Activated CD8-positive, alpha-beta T cell treated with anti-CD3 and anti-CD28 coated beads for 36 hours (primary cell): Measurements from ENCODE around the gene RNF157. TPM values are rescaled to one million over a fixed set of nuclear protein-coding genes. Genes with fewer than 3 reads are reported as not detected.

Experiments used
- ATAC-seq: fragments of 200-7000 bp; cut with Tn5 transposase; one replicate; pipeline ENCODE4 v1.10.0; 2021; ENCODE audit warnings: mild to moderate bottlenecking, moderate library complexity
- CTCF ChIA-PET: fragments of 350-600 bp; sonication (Branson Sonifier 250); formaldehyde crosslinking; loops from one replicate; lab custom pipeline; 2021; ENCODE audit warnings: antibody characterized with exemption; lab: Charles Lee
- POLR2A ChIA-PET: fragments of 350-600 bp; sonication (Branson Sonifier 250); formaldehyde crosslinking; loops from one replicate; lab custom pipeline; 2021; ENCODE audit warnings: antibody characterized with exemption; lab: Charles Lee
- DNase-seq: peaks from one replicate; pipeline ENCODE4 v3.0.0-alpha.2; 2020
- H3K27ac Mint-ChIP-seq: one replicate; pipeline ENCODE4 v1.8.0; 2021; ENCODE audit warnings: mild to moderate bottlenecking, mixed read lengths
- H3K27me3 Mint-ChIP-seq: one replicate; pipeline ENCODE4 v1.8.0; 2021; ENCODE audit warnings: mixed read lengths
- H3K36me3 Mint-ChIP-seq: one replicate; pipeline ENCODE4 v1.8.0; 2021; ENCODE audit warnings: low read depth, mixed read lengths
- H3K4me1 Mint-ChIP-seq: one replicate; pipeline ENCODE4 v1.8.0; 2021; ENCODE audit warnings: low read depth, mixed read lengths
- H3K4me3 Mint-ChIP-seq: one replicate; pipeline ENCODE4 v1.8.0; 2021; ENCODE audit warnings: mild to moderate bottlenecking, moderate library complexity, mixed read lengths
- H3K9me3 Mint-ChIP-seq: one replicate; pipeline ENCODE4 v1.8.0; 2021; ENCODE audit warnings: mixed read lengths
- CTCF ChIP-seq: fragments of 200-600 bp; IDR thresholded peaks from one replicate; pipeline ENCODE4 v1.8.0; 2022; ENCODE audit warnings: antibody characterized with exemption, mild to moderate bottlenecking
- intact Hi-C: fragments of 100-400 bp; cut with micrococcal nuclease; formaldehyde crosslinking; loops from one replicate; pipeline ENCODE4 v1.10.0; 2022
- total RNA-seq, 2 experiments: library from RNA; stranded (reverse); gene quantifications; one replicate each; pipeline ENCODE4 v1.2.3, GENCODE V29; 2021

RNF157 gene
- total RNA-seq, 2 experiments from 2014 or later: 37.2 to 44.5 TPM

GRCh38 chr17:76276069-76276431, 35.8 kb upstream of the RNF157 start:
- ATAC-seq (no peak), DNase-seq (peak; percentile 23)
- H3K4me3 Mint-ChIP-seq: no peak overlapping the region
- H3K9me3 Mint-ChIP-seq: no peaks in the 10 kb centered on the region
- peak overlapping the region; percentile 79 for H3K27ac Mint-ChIP-seq
- no peak for TF ChIP-seq CTCF
- H3K36me3 Mint-ChIP-seq: peaks cover 8% of the 10 kb centered on the region
- H3K4me1 Mint-ChIP-seq: peaks cover 42% of the 10 kb centered on the region
- intact Hi-C loops: no loop called here
- ChIA-PET POLR2A (interaction anchor here (0.7 to 28.3 kb wide), 5 partner anchors 9 to 149 kb away, joined by 3 to 960 read pairs (median 13); partner anchors contain the start of genes RNF157 and UBALD2), CTCF (interaction anchor here (0.7 to 5.0 kb wide), 4 partner anchors 23 to 262 kb away, joined by 3 to 84 read pairs (median 21); no protein-coding TSS in a partner anchor)
- H3K27me3 Mint-ChIP-seq: no peaks in the 10 kb centered on the region

GRCh38 chr17:76275382-76276068, 35.2 kb upstream of the RNF157 start:
- Mint-ChIP-seq H3K36me3 (peaks cover 13% of the 10 kb centered on the region), H3K4me1 (peaks cover 42% of the 10 kb centered on the region), H3K27ac (no peak overlapping the region), H3K4me3 (no peak overlapping the region), H3K9me3 (no peaks in the 10 kb centered on the region), H3K27me3 (no peaks in the 10 kb centered on the region)
- no peak for ATAC-seq
- DNase-seq: no peak
- CTCF ChIA-PET: interaction anchor here (0.7 to 5.0 kb wide), 7 partner anchors 23 to 261 kb away, joined by 3 to 84 read pairs (median 5); no protein-coding TSS in a partner anchor
- no peak for TF ChIP-seq CTCF
- POLR2A ChIA-PET: interaction anchor here (0.7 to 28.3 kb wide), 8 partner anchors 9 to 149 kb away, joined by 3 to 960 read pairs (median 8); partner anchors contain the start of genes FOXJ1, RNF157 and UBALD2
- intact Hi-C loops: no loop called here

GRCh38 chr17:76274112-76274956, 34.0 kb upstream of the RNF157 start:
- Mint-ChIP-seq H3K9me3 (no peaks in the 10 kb centered on the region), H3K4me3 (no peak overlapping the region), H3K27ac (peak overlapping the region; percentile 99), H3K36me3 (peaks cover 21% of the 10 kb centered on the region), H3K27me3 (no peaks in the 10 kb centered on the region), H3K4me1 (peaks cover 47% of the 10 kb centered on the region)
- DNase-seq (peak; percentile 17), ATAC-seq (no peak)
- CTCF ChIA-PET: interaction anchor here (1.0 to 5.0 kb wide), 13 partner anchors 10 to 260 kb away, joined by 3 to 84 read pairs (median 4); partner anchors contain the start of gene FOXJ1
- intact Hi-C loops: no loop called here
- POLR2A ChIA-PET: interaction anchor here (0.6 to 28.3 kb wide), 20 partner anchors 7 to 204 kb away, joined by 3 to 960 read pairs (median 3); partner anchors contain the start of genes EXOC7, FOXJ1, GALR2 and RNF157
- TF ChIP-seq CTCF: no peak

- no peak for ATAC-seq
- peaks cover 29% of the 10 kb centered on the region for H3K36me3 Mint-ChIP-seq
- peak; percentile 28 for DNase-seq
- ChIA-PET CTCF (interaction anchor here (1.0 to 5.0 kb wide), 11 partner anchors 9 to 259 kb away, joined by 3 to 84 read pairs (median 4); partner anchors contain the start of gene FOXJ1), POLR2A (interaction anchor here (0.6 to 28.3 kb wide), 18 partner anchors 22 to 203 kb away, joined by 3 to 960 read pairs (median 4); partner anchors contain the start of genes EXOC7, GALR2, RNF157 and SPHK1)
- no peaks in the 10 kb centered on the region for H3K27me3 Mint-ChIP-seq
- intact Hi-C loops: no loop called here
- peak overlapping the region; percentile 99 for H3K27ac Mint-ChIP-seq
- peak overlapping the region; percentile 96 for H3K4me3 Mint-ChIP-seq
- peaks cover 50% of the 10 kb centered on the region for H3K4me1 Mint-ChIP-seq
- no peaks in the 10 kb centered on the region for H3K9me3 Mint-ChIP-seq
- TF ChIP-seq CTCF: no peak
These were observed 33.3 kb upstream of the RNF157 start for GRCh38 chr17:76273445-76274111.
